Measurements from ENCODE around the gene RARG.

DNA sequence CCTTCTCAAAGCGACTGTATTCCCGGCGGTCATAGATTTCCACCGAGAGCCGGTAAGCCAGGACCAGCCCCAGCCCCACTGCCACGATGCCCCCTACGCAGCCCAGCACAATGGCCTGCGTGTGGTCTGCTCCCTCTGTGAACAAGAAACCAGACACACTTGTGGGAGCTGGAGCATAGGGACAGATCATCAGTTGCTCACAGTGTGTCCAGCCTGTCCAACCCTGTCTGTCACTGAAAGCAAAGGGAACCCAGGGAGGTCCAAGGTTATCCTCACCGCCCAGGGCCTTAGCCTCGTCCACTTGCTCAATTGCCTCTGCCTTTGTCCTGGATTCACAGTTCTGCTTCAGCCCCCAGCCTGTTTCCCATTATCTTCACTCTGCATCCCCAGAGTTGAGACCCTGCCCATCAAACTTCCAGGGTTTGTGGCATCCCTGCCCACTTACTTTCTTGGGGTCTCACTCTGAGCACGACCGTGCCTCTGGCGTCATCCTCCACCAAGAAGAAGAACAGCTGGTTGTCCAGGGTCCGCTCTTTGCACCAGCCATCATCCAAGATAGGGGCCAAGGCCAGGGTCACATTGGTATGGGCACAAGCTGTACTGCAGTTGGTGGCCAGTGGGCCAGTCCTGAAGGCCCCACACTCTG, 40.0 kb downstream of the RARG start:
- no peak for TF ChIP-seq EZH2 (IDR thresholded peaks at IDR 0.05; ENCODE audit: borderline replicate concordance, low read depth, low read length, poor library complexity, severe bottlenecking)
- TF ChIP-seq, protein P1, sequence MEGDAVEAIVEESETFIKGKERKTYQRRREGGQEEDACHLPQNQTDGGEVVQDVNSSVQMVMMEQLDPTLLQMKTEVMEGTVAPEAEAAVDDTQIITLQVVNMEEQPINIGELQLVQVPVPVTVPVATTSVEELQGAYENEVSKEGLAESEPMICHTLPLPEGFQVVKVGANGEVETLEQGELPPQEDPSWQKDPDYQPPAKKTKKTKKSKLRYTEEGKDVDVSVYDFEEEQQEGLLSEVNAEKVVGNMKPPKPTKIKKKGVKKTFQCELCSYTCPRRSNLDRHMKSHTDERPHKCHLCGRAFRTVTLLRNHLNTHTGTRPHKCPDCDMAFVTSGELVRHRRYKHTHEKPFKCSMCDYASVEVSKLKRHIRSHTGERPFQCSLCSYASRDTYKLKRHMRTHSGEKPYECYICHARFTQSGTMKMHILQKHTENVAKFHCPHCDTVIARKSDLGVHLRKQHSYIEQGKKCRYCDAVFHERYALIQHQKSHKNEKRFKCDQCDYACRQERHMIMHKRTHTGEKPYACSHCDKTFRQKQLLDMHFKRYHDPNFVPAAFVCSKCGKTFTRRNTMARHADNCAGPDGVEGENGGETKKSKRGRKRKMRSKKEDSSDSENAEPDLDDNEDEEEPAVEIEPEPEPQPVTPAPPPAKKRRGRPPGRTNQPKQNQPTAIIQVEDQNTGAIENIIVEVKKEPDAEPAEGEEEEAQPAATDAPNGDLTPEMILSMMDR (conservative IDR thresholded peaks at IDR 0.05; ENCODE audit: low read depth, low read length) = no peak
